Esophagus muscularis mucosa (tissue), 4 donors: ENCODE results near the gene HPN. TPM values are rescaled to one million over a fixed set of nuclear protein-coding genes. Genes with fewer than 3 reads are reported as not detected.
A peak's percentile ranks its signal among the peaks of the same experiment; 100 is the strongest.

Source experiments
- DNase-seq: peaks from one replicate; pipeline ENCODE4 v3.0.0-alpha.2; 2017; ENCODE audit errors: extremely low spot score
- H3K27ac ChIP-seq, 4 donors: fragments of 200-600 bp; sonication (generic); replicated peaks in 1 of 4; 1 replicate in 3 of 4; 2 replicates in 1 of 4; pipeline ENCODE4 v1.5.1; 2016 to 2019; ENCODE audit warnings: mild to moderate bottlenecking in 1 of 4
- H3K27me3 ChIP-seq, 4 donors: fragments of 200-600 bp; sonication (generic); one replicate each; pipeline versions ENCODE4 v1.5.1 to v1.6.0; 2016 to 2019
- H3K36me3 ChIP-seq, 4 donors: fragments of 200-600 bp; sonication (generic); one replicate each; pipeline ENCODE4 v1.5.1; 2016 to 2019
- H3K4me1 ChIP-seq, 4 donors: fragments of 200-600 bp; sonication (generic); one replicate each; pipeline ENCODE4 v1.5.1; 2016 to 2019
- H3K4me3 ChIP-seq, 4 donors: fragments of 200-600 bp; sonication (generic); 1 replicate in 2 of 4; 2 replicates in 2 of 4; pipeline ENCODE4 v1.5.1; 2016 to 2019; ENCODE audit warnings: mild to moderate bottlenecking in 4 of 4, moderate library complexity in 1 of 4
- H3K9me3 ChIP-seq, 4 donors: fragments of 200-600 bp; sonication (generic); 1 replicate in 3 of 4; 2 replicates in 1 of 4; pipeline ENCODE4 v1.5.1; 2016 to 2019
- CTCF ChIP-seq, 3 experiments: fragments of 200-600 bp in 2 of 3; fragments of 450-650 bp in 1 of 3; sonication (generic) in 2 of 3; IDR thresholded peaks; one replicate each; pipeline ENCODE4 v1.5.1; 2017 to 2019; ENCODE audit warnings: antibody characterized with exemption in 3 of 3, mild to moderate bottlenecking in 2 of 3, moderate library complexity in 1 of 3
- EP300 ChIP-seq: sonication (generic); formaldehyde crosslinking; IDR thresholded peaks from one replicate; pipeline ENCODE4 v1.6.1; 2017; ENCODE audit warnings: antibody characterized with exemption
- POLR2A ChIP-seq: fragments of 450-650 bp; IDR thresholded peaks from one replicate; pipeline ENCODE4 v1.6.1; 2017; ENCODE audit warnings: antibody characterized with exemption, moderate library complexity, mild to moderate bottlenecking, low read depth
- POLR2AphosphoS5 ChIP-seq, 2 donors: sonication (generic); formaldehyde crosslinking; IDR thresholded peaks; one replicate each; pipeline ENCODE4 v1.6.1; 2017; ENCODE audit warnings: antibody characterized with exemption in 2 of 2
- WGBS: methylation state at CpG from one replicate; pipeline ENCODE4 v1.1.5; 2018; 5-methylcytosine and 5-hydroxymethylcytosine counted together
- intact Hi-C: fragments of 100-400 bp; cut with DNase I; formaldehyde crosslinking; loops from one replicate; pipeline ENCODE4 v1.15.1; 2023
- total RNA-seq, 4 donors: library from RNA; depleted of rRNA; stranded (reverse); fragments of >200 nt; gene quantifications; one replicate each; pipeline versions ENCODE4 v1.1.0 to v1.2.1, GENCODE V29; 2016

Gene HPN
- total RNA-seq, 4 donors from 2014 or later, result 0.33 to 0.86 (median 0.58) TPM; not detected in 1

GRCh38 chr19:35000338-35000646 is 41.2 kb upstream of the HPN start:
- peak overlapping the region; percentile 93 to 100 (median 99) for H3K27ac ChIP-seq
- no peak for DNase-seq
- intact Hi-C loops, result no loop called here
- peaks cover 62 to 74% (median 69%) of the 10 kb centered on the region in 4 donors for H3K4me1 ChIP-seq
- H3K9me3 ChIP-seq, result no peaks in the 10 kb centered on the region
- WGBS, result no CpG with 5 or more reads among the region's 37 CpGs
- peaks cover 0 to 22% (median 4%) of the 10 kb centered on the region in 4 donors for H3K36me3 ChIP-seq
- peak overlapping the region; percentile 97 to 99 (median 98) for H3K4me3 ChIP-seq
- TF ChIP-seq POLR2AphosphoS5 (IDR thresholded peaks at IDR 0.05), result no peak
- TF ChIP-seq POLR2A, result no peak
- no peak for TF ChIP-seq EP300
- no peaks in the 10 kb centered on the region for H3K27me3 ChIP-seq

DNA sequence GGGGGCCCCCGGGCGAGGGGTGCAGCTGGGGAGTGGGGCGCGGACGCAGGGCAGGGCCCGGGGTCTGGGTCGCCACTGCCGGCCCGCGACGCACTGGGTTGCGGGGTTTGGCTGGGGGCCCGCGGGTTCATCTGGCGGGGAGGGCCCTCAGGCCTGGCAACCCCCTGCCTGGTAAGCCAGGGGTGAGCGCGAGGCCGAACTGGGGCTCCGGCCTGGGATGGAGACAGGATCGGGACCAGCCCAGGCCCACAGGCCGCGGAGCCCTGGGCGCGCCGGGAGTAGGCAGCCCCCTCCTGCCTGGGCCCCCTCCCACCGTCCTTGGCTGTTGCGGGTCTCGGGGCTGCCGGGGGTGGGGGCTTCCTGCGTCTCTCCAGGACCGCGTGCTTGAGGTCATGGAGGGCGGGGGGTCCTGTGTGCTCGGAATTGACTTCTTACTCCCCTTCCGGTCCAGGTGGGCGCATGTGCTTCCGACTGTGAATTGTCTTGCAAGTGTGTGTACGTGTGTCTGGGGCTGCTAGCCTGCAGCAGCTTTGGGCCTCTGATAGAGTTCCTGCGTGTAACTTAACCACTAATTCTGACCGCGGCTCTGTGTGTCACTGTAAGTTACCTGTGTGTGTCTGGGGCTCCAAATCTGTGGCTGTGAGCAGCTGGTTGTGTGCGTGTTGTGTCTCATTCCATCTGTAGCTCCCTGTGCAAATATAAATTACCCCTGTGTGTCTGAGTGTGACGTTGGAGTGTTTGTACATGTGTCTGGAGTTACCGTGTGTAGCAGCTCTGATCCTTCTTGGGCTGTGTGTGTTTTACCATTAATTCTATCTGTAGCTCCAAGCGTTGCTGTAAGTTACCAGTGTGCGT is 40.6 kb upstream of the HPN start:
- TF ChIP-seq POLR2AphosphoS5 (IDR thresholded peaks at IDR 0.05) (peak in 1 of 2 donors; percentile 24), EP300 (no peak), CTCF (IDR thresholded peaks at IDR 0.05) (no peak), POLR2A (no peak)
- Histone ChIP-seq H3K9me3 (no peaks in the 10 kb centered on the region), H3K27ac (peak overlapping the region; percentile 93 to 100 (median 99)), H3K4me1 (peaks cover 62 to 78% (median 71%) of the 10 kb centered on the region in 4 donors), H3K27me3 (no peaks in the 10 kb centered on the region), H3K36me3 (peaks cover 0 to 28% (median 10%) of the 10 kb centered on the region in 4 donors), H3K4me3 (peak overlapping the region; percentile 97 to 99 (median 98))
- DNase-seq, result no peak
- WGBS, result 1% methylated on average over 29 of the region's 46 CpGs
- intact Hi-C loops, result no loop called here

DNA sequence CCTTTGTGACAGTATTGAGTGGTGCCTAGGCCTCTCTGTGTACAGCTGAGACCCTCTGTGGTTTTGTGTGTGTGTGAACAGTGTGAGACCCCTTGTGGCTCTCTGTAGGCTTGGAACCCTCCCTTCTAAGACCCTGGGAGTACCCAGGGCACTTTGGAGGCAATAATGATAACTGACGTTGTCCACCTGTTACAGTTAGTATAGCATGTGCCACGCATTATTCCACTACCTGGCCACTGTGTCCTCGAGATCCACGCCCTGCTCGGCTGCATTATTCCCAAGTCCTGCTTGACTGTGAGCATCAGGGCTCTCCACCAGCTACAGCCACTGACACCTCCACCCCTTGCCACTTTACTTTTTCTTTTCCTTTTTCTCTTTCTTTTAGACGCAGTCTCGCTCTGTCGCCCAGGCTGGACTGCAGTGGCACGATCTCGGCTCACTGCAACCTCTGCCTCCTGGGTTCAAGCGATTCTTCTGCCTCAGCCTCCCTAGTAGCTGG is 39.4 kb upstream of the HPN start:
- Histone ChIP-seq H3K27me3 (no peaks in the 10 kb centered on the region), H3K36me3 (peaks cover 0 to 40% (median 17%) of the 10 kb centered on the region in 4 donors), H3K4me3 (peak overlapping the region in 2 of 4 donors; percentile 98 to 99), H3K4me1 (peaks cover 65 to 85% (median 81%) of the 10 kb centered on the region in 4 donors), H3K9me3 (no peaks in the 10 kb centered on the region), H3K27ac (peak overlapping the region; percentile 93 to 100 (median 99))
- intact Hi-C loops, result no loop called here
- 89% methylated on average over 11 of the region's 11 CpGs for WGBS
- DNase-seq, result no peak
- TF ChIP-seq CTCF (IDR thresholded peaks at IDR 0.05) (no peak), POLR2AphosphoS5 (IDR thresholded peaks at IDR 0.05) (no peak), POLR2A (no peak), EP300 (no peak)

DNA sequence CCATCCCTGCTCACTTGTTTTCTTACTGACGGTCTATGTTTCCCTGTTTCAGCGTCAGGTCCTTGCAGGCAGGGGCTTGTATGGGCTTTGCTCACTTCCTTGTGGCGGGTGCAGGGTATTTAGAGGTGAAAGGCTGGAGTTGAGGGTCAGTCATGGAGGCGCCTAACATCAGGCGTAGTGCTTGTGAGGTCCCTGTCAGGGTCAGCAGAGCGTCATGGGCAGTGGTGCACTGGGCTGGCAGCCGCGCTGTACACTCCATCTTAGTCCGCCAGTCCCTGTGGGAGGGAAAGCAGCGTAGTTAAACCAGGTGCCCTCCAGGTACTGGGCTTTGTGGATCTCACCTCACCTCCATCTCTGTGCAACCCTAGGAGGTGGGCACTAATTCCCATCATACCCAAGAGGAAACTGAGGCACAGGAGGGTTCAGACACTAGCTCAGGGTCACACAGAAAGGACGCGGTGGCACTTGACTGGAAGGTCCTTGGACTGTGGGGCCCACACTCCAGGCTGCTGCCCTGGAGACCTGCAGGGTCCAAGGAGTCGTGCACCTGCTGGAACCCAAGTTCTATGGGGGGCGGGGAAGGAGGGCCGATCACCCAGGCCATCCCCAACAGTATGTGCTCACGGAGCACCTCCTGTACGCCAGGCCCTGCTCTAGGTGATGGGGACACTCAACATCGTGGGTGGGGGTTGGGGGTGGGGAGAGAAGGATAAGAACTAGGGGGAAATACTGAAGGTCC is 36.8 kb upstream of the HPN start:
- WGBS, result 87% methylated on average over 12 of the region's 18 CpGs
- Histone ChIP-seq H3K27me3 (no peaks in the 10 kb centered on the region), H3K4me3 (no peak overlapping the region), H3K27ac (peak overlapping the region in 2 of 4 donors; percentile 62 to 99), H3K9me3 (no peaks in the 10 kb centered on the region), H3K36me3 (peaks cover 0 to 50% (median 28%) of the 10 kb centered on the region in 4 donors), H3K4me1 (peaks cover 55 to 80% (median 74%) of the 10 kb centered on the region in 4 donors)
- no peak for DNase-seq
- intact Hi-C loops, result no loop called here
- no peak for TF ChIP-seq POLR2A
- no peak for TF ChIP-seq POLR2AphosphoS5 (IDR thresholded peaks at IDR 0.05)
- no peak for TF ChIP-seq EP300
- no peak for TF ChIP-seq CTCF (IDR thresholded peaks at IDR 0.05)
